OCI-LY1 (cell line): ENCODE results near the gene BRSK1.

ENCODE experiments used
- H2AFZ ChIP-seq: fragments of 200-600 bp; sonication (generic), shearing (Covaris generic); 2 replicates; pipeline ENCODE4 v1.6.0; 2014; ENCODE audit warnings: antibody characterized with exemption, mild to moderate bottlenecking, low read length
- H3F3A ChIP-seq: fragments of 200-600 bp; sonication (generic), shearing (Covaris generic); 2 replicates; pipeline ENCODE4 v1.6.0; 2014; ENCODE audit warnings: mild to moderate bottlenecking, antibody characterized with exemption, low read length, moderate library complexity; ENCODE audit not compliant: insufficient read depth
- H3K27ac ChIP-seq: fragments of 200-600 bp; sonication (generic); 2 replicates; pipeline ENCODE4 v1.5.1; 2014; ENCODE audit warnings: low read length, mixed run types, mild to moderate bottlenecking, low read depth; ENCODE audit not compliant: poor library complexity, severe bottlenecking
- H3K27me3 ChIP-seq: fragments of 200-600 bp; sonication (generic); 2 replicates; pipeline ENCODE4 v1.6.0; 2014; ENCODE audit warnings: antibody characterized with exemption, mild to moderate bottlenecking, low read length, moderate library complexity; ENCODE audit not compliant: insufficient read depth
- H3K36me3 ChIP-seq: fragments of 200-600 bp; sonication (generic); 2 replicates; pipeline ENCODE4 v1.6.1; 2014; ENCODE audit warnings: mild to moderate bottlenecking, antibody characterized with exemption, low read length, moderate library complexity, mixed read lengths; ENCODE audit not compliant: insufficient read depth
- H3K4me1 ChIP-seq: fragments of 200-600 bp; sonication (generic); 2 replicates; pipeline ENCODE4 v1.5.1; 2014; ENCODE audit warnings: mild to moderate bottlenecking, low read length, moderate library complexity; ENCODE audit not compliant: insufficient read depth, severe bottlenecking
- H3K4me2 ChIP-seq: fragments of 200-600 bp; sonication (generic), shearing (Covaris generic); 2 replicates; pipeline ENCODE4 v1.6.1; 2014; ENCODE audit warnings: low read length
- H3K4me3 ChIP-seq: fragments of 200-600 bp; sonication (generic); 2 replicates; pipeline ENCODE4 v1.5.1; 2014; ENCODE audit warnings: low read length, low read depth, mild to moderate bottlenecking, mixed read lengths; ENCODE audit not compliant: poor library complexity, severe bottlenecking
- H3K79me2 ChIP-seq: fragments of 200-600 bp; shearing (Covaris generic); 2 replicates; pipeline ENCODE4 v1.6.1; 2016; ENCODE audit warnings: mixed run types, low read length, mixed read lengths; ENCODE audit not compliant: insufficient read depth
- H3K9ac ChIP-seq: fragments of 200-600 bp; sonication (generic), shearing (Covaris generic); 2 replicates; pipeline ENCODE4 v1.6.1; 2014; ENCODE audit warnings: mild to moderate bottlenecking, low read length, mixed read lengths
- H3K9me2 ChIP-seq: fragments of 200-600 bp; sonication (generic), shearing (Covaris generic); 2 replicates; pipeline ENCODE4 v1.6.1; 2014; ENCODE audit warnings: low read depth, mild to moderate bottlenecking, low read length, mixed read lengths
- H3K9me3 ChIP-seq: fragments of 200-600 bp; shearing (Covaris generic); 2 replicates; pipeline ENCODE4 v1.6.1; 2014; ENCODE audit warnings: low read length, mixed read lengths
- H4K20me1 ChIP-seq: fragments of 200-600 bp; sonication (generic), shearing (Covaris generic); 2 replicates; pipeline ENCODE4 v1.6.0; 2016; ENCODE audit warnings: mild to moderate bottlenecking, low read length; ENCODE audit not compliant: insufficient read depth
- CTCF ChIP-seq: fragments of 200-600 bp; sonication (generic), shearing (Covaris generic); IDR thresholded peaks from 2 replicates; pipeline ENCODE4 v1.5.1; 2017; ENCODE audit warnings: mild to moderate bottlenecking, antibody characterized with exemption, low read length, moderate library complexity, mixed read lengths
- EZH2 ChIP-seq: fragments of 200-600 bp; sonication (generic), shearing (Covaris generic); IDR thresholded peaks from 2 replicates; pipeline ENCODE4 v1.8.0; 2017; ENCODE audit warnings: borderline replicate concordance, mixed run types, mild to moderate bottlenecking, antibody characterized with exemption, low read length, moderate library complexity, mixed read lengths

Gene BRSK1

DNA sequence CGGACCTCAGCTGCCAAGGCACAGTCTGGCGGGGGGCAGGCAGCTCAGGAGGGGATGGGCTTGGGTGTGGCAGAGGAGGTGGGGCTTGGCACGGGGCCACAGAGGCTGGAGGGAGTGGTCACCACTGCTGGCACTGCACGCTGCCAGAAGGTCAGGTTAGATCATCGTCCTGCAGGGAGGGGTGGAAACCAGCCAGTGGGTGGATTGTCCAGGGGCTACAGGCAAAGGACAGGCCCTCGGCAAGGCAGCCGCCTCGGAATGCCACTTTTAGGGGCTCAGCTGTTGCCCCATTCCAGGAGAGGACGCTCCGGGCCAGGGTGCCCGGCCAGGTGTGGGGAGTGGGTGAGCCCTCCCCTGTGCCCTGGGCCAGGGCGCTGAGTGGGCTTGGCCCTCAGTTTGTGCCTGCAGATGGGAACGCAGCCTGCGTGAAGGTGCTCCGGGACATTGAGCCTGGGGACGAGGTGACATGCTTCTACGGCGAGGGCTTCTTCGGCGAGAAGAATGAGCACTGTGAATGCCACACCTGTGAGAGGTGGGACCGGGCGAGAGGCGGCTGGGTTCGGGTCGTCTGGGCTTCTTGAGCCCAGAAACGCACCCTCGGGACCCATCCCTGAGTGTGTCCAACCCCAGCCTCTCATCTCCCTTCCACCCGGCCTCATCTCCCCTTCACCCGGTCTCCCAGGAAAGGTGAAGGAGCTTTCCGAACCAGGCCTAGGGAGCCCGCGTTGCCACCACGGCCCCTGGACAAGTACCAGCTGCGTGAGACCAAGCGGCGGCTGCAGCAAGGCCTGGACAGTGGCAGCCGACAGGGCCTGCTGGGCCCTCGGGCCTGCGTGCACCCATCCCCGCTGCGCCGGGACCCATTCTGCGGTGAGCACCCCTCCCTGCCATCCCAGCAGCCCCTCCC, 62.3 kb downstream of the BRSK1 start:
- Histone ChIP-seq H3K27me3 (no peaks in the 10 kb centered on the region), H3K4me1 (peaks cover 7% of the 10 kb centered on the region), H3K4me3 (no peak overlapping the region), H4K20me1 (no peaks in the 10 kb centered on the region), H3K9me3 (no peaks in the 10 kb centered on the region), H3K27ac (no peak overlapping the region), H3K9me2 (no peaks in the 10 kb centered on the region), H3K36me3 (peaks cover 21% of the 10 kb centered on the region), H3K9ac (no peak overlapping the region), H3F3A (no peaks in the 10 kb centered on the region), H3K79me2 (no peaks in the 10 kb centered on the region), H3K4me2 (no peak overlapping the region), H2AFZ (no peak overlapping the region)
- TF ChIP-seq EZH2 (no peak), CTCF (no peak)

- H3K79me2 ChIP-seq = no peaks in the 10 kb centered on the region
- peaks cover 16% of the 10 kb centered on the region for H3K36me3 ChIP-seq
- H3K9ac ChIP-seq = no peak overlapping the region
- H3K27me3 ChIP-seq = peaks cover under 1% of the 10 kb centered on the region; the same call in 1 of the 2 replicates
- no peaks in the 10 kb centered on the region for H4K20me1 ChIP-seq
- no peaks in the 10 kb centered on the region for H3K4me1 ChIP-seq
- H3F3A ChIP-seq = no peaks in the 10 kb centered on the region
- no peak for TF ChIP-seq EZH2
- no peak for TF ChIP-seq CTCF
- H3K9me3 ChIP-seq = no peaks in the 10 kb centered on the region
- H3K4me3 ChIP-seq = no peak overlapping the region
- no peak overlapping the region for H3K4me2 ChIP-seq
- no peaks in the 10 kb centered on the region for H3K9me2 ChIP-seq
- H3K27ac ChIP-seq = no peak overlapping the region
- H2AFZ ChIP-seq = no peak overlapping the region
Measured at GRCh38 chr19:55346725-55347441, 63.1 kb downstream of the BRSK1 start.

GRCh38 chr19:55347442-55348009, 63.7 kb downstream of the BRSK1 start:
- Histone ChIP-seq H3K36me3 (peaks cover 10% of the 10 kb centered on the region), H3K27ac (no peak overlapping the region), H3K4me2 (no peak overlapping the region), H3K9me3 (no peaks in the 10 kb centered on the region), H3F3A (no peaks in the 10 kb centered on the region), H4K20me1 (no peaks in the 10 kb centered on the region), H3K9ac (no peak overlapping the region), H3K4me1 (no peaks in the 10 kb centered on the region), H2AFZ (no peak overlapping the region), H3K4me3 (no peak overlapping the region), H3K9me2 (no peaks in the 10 kb centered on the region), H3K79me2 (no peaks in the 10 kb centered on the region), H3K27me3 (peaks cover 7% of the 10 kb centered on the region)
- TF ChIP-seq CTCF = no peak
- TF ChIP-seq EZH2 = no peak
